Bronchial epithelial cell (primary cell): ENCODE results near the gene CELA2B. TPM values are rescaled to one million over a fixed set of nuclear protein-coding genes. Genes with fewer than 3 reads are reported as not detected.
"Not testable (repeated sequence)": the region's sequence is repeated elsewhere in the genome, so short reads cannot be mapped to it uniquely, and the experiment has no call there.

ENCODE experiments used
- DNase-seq: peaks from one replicate; pipeline ENCODE4 v3.0.0-alpha.2; 2010; ENCODE audit warnings: low read depth
- FAIRE-seq: peaks from 2 replicates; lab custom pipeline; 2011; peaks lifted over from hg19 to GRCh38; lab: Jason Lieb, UNC
- H3K27me3 ChIP-seq: 2 replicates; pipeline ENCODE4 v1.5.1; 2011; ENCODE audit warnings: low read length; ENCODE audit not compliant: control insufficient read depth, insufficient read depth
- H3K36me3 ChIP-seq: 2 replicates; pipeline ENCODE4 v1.5.1; 2011; ENCODE audit warnings: low read length; ENCODE audit not compliant: control insufficient read depth, insufficient read depth
- H3K4me3 ChIP-seq: 2 replicates; pipeline ENCODE4 v1.5.1; 2011; ENCODE audit warnings: mild to moderate bottlenecking, low read depth, low read length, control low read depth
- total RNA-seq: library from RNA; depleted of rRNA; stranded (reverse); fragments of >200 nt; gene quantifications from 2 replicates; pipeline ENCODE4 v1.2.1, GENCODE V29; 2014
- TF ChIP-seq, protein P1 (sequence below): IDR thresholded peaks from 2 replicates; pipeline ENCODE4 v1.5.1; 2011; ENCODE audit warnings: mild to moderate bottlenecking, moderate library complexity, low read length, control low read depth, inconsistent platforms; ENCODE audit not compliant: insufficient read depth, severe bottlenecking

CELA2B gene
- total RNA-seq = not detected in 2 replicates

DNA sequence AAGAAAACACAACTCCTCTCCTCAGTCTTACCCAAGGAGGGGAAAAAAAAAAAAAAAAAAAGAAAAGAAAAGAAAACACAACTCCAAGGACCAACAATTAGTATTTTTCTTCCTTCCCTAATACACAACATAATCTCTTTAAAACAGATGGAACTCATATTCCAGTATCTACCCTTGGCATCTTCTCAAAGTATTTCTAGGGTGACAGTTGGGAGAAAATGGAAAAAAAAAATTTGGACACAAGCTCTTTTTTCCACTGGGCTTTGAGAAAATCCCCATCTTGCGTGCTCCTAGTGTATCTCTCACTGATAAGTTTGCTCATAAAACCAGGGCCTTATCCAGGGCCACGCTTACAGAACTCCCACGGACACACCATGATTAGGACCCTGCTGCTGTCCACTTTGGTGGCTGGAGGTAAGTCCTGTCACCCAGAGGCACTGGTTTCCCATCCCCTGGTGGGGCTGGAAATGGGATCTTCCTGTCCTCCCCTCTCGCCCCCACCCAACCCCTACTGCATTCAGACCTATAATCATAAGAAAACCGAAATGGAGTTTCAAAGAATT, at the start of gene CELA2B:
CELA2B (plus strand) TSS at position 353 of the 563 bp plus-strand sequence; CDS start at position 375, 22 bp downstream.
- H3K27me3 ChIP-seq = no peaks in the 10 kb centered on the region
- TF ChIP-seq, protein P1, sequence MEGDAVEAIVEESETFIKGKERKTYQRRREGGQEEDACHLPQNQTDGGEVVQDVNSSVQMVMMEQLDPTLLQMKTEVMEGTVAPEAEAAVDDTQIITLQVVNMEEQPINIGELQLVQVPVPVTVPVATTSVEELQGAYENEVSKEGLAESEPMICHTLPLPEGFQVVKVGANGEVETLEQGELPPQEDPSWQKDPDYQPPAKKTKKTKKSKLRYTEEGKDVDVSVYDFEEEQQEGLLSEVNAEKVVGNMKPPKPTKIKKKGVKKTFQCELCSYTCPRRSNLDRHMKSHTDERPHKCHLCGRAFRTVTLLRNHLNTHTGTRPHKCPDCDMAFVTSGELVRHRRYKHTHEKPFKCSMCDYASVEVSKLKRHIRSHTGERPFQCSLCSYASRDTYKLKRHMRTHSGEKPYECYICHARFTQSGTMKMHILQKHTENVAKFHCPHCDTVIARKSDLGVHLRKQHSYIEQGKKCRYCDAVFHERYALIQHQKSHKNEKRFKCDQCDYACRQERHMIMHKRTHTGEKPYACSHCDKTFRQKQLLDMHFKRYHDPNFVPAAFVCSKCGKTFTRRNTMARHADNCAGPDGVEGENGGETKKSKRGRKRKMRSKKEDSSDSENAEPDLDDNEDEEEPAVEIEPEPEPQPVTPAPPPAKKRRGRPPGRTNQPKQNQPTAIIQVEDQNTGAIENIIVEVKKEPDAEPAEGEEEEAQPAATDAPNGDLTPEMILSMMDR = no peak
- FAIRE-seq = no peak
- DNase-seq = no peak
- H3K4me3 ChIP-seq = no peak within 1 kb of the TSS
- no peaks in the 10 kb centered on the region for H3K36me3 ChIP-seq

GRCh38 chr1:15426492-15427279, 49.2 kb upstream of the CELA2B start:
- FAIRE-seq = no peak
- DNase-seq = peak; percentile 29

GRCh38 chr1:15427280-15427666, 48.6 kb upstream of the CELA2B start:
- TF ChIP-seq, protein P1 = no peak
- no peak overlapping the region for H3K4me3 ChIP-seq
- no peaks in the 10 kb centered on the region for H3K27me3 ChIP-seq
- no peak for FAIRE-seq
- H3K36me3 ChIP-seq = peaks cover 20% of the 10 kb centered on the region
- no peak for DNase-seq

More at GRCh38 chr1:15426492-15427279, 49.2 kb upstream of the CELA2B start:
- Histone ChIP-seq H3K27me3 (no peaks in the 10 kb centered on the region), H3K36me3 (peaks cover 20% of the 10 kb centered on the region), H3K4me3 (no peak overlapping the region)
- TF ChIP-seq, protein P1 = no peak

DNA sequence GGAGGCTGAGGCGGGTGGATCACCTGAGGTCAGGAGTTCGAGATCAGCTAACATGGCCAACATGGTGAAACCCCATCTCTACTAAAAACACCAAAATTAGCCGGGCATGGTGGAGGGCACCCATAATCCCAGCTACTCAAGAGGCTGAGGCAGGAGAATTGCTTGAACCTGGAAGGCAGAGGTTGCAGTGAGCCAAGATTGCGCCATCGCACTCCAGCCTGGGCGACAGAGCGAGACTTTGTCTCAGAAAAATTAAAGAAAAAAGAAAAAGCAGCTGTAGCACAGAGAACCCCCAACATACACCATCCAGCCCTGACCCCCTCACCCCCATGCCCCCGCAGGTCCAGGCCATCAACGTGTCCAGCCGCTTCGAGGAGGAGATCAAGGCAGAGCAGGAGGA, 47.7 kb upstream of the CELA2B start:
- not testable (repeated sequence) for FAIRE-seq, DNase-seq, H3K27me3 ChIP-seq, H3K4me3 ChIP-seq
- peaks cover 18% of the 10 kb centered on the region for H3K36me3 ChIP-seq

- H3K4me3 ChIP-seq = no peak overlapping the region
- H3K27me3 ChIP-seq = no peaks in the 10 kb centered on the region
- no peak for DNase-seq
- peaks cover 17% of the 10 kb centered on the region for H3K36me3 ChIP-seq
- TF ChIP-seq, protein P1 = no peak
- no peak for FAIRE-seq
Measured at GRCh38 chr1:15428815-15429435, 47.0 kb upstream of the CELA2B start.

GRCh38 chr1:15429701-15430149, 46.2 kb upstream of the CELA2B start:
- H3K27me3 ChIP-seq = no peaks in the 10 kb centered on the region
- peaks cover 16% of the 10 kb centered on the region for H3K36me3 ChIP-seq
- no peak overlapping the region for H3K4me3 ChIP-seq
- TF ChIP-seq, protein P1 = no peak
- peak; percentile 80 for DNase-seq
- FAIRE-seq = no peak
